ENCODE measurements around the gene PLA2G3. TPM values are rescaled to one million over a fixed set of nuclear protein-coding genes. Genes with fewer than 3 reads are reported as not detected.

Gene PLA2G3
- total and polyA plus RNA-seq, 2 of the 13 experiments (the other 11 are each of a cell fraction or from before 2014, with no cell fraction given), result 0.12 to 0.42 TPM

DNA sequence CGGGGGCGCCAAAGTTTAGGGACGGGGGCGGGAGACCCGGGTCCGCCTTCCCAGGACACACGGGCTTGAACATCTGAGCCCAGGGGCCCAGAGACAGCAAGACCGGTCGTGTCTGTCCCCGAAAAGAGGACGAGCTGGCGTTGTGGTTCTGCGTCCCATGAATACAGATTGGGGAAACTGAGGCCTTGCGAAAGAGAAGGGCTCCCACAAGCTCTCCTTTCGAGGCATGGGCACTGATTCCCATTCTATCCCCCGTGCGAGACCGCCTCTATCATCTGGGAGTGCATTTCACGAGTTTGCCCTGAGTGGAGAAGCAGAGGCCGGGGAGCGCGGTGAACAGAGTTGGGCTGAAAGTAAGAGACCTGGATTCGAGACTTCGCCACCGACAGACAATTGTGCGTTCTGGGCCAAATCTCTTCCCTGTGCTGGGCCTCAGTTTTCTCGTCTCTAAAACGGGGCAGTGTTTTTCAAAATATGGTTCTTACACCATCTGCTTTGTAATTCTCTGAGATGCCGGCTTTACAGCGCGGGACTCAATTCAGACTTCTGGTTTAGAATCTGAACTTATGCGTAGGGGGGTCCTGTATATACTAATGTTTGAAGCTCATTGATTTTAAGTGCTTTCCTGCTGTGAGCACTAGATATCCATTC lies 20.1 kb upstream of the PLA2G3 start (continued):
- TF ChIP-seq SMARCC2 (IDR thresholded peaks at IDR 0.05) (no peak), JARID2 (CRISPR knock-in tag; IDR thresholded peaks at IDR 0.05; ENCODE audit: insufficient replicate concordance) (no peak), ZNF343 (CRISPR knock-in tag; IDR thresholded peaks at IDR 0.05) (no peak), ZNF674 (CRISPR knock-in tag; IDR thresholded peaks at IDR 0.05; ENCODE audit: low read depth) (no peak), FOXO1 (CRISPR knock-in tag; IDR thresholded peaks at IDR 0.05) (no peak), GFI1 (CRISPR knock-in tag; IDR thresholded peaks at IDR 0.05; ENCODE audit: borderline replicate concordance) (0 out of 2 replicates have a peak, but pooled peaks have one; percentile 7), HNRNPH1 (optimal IDR thresholded peaks at IDR 0.05; ENCODE audit: low read depth, low read length) (no peak), HOXA5 (CRISPR knock-in tag; IDR thresholded peaks at IDR 0.05) (no peak), ZNF530 (CRISPR knock-in tag; IDR thresholded peaks at IDR 0.05; ENCODE audit: low read depth) (no peak), E2F2 (CRISPR knock-in tag; IDR thresholded peaks at IDR 0.05; ENCODE audit: borderline replicate concordance) (no peak), ZFX (CRISPR knock-in tag; IDR thresholded peaks at IDR 0.05; ENCODE audit: low read depth) (peak; percentile 65; the same call in 1 of the 2 replicates), HMG20A (CRISPR knock-in tag; IDR thresholded peaks at IDR 0.05; ENCODE audit: borderline replicate concordance) (no peak), NFE2L2 (IDR thresholded peaks at IDR 0.05; ENCODE audit: low read length) (no peak), MYC (CRISPR knock-in tag; IDR thresholded peaks at IDR 0.05; ENCODE audit: borderline replicate concordance) (no peak), MBNL3 (CRISPR knock-in tag; conservative IDR thresholded peaks at IDR 0.05) (no peak), ZSCAN21 (CRISPR knock-in tag; IDR thresholded peaks at IDR 0.05; ENCODE audit: borderline replicate concordance) (no peak), RNF2 (conservative IDR thresholded peaks at IDR 0.05; ENCODE audit: low read depth) (no peak), KLF16 (CRISPR knock-in tag; IDR thresholded peaks at IDR 0.05) (no peak), ZNF354B (CRISPR knock-in tag; IDR thresholded peaks at IDR 0.05) (no peak), TFDP1 (CRISPR knock-in tag; IDR thresholded peaks at IDR 0.05; ENCODE audit: borderline replicate concordance) (no peak), PCBP2 (optimal IDR thresholded peaks at IDR 0.05; ENCODE audit: low read depth, low read length, poor library complexity, severe bottlenecking) (no peak), MEF2D (CRISPR knock-in tag; IDR thresholded peaks at IDR 0.05) (0 out of 2 replicates have a peak, but pooled peaks have one; percentile 8), ZNF292 (CRISPR knock-in tag; IDR thresholded peaks at IDR 0.05; ENCODE audit: borderline replicate concordance, low read depth) (no peak)
- TF ChIP-seq, protein P1, sequence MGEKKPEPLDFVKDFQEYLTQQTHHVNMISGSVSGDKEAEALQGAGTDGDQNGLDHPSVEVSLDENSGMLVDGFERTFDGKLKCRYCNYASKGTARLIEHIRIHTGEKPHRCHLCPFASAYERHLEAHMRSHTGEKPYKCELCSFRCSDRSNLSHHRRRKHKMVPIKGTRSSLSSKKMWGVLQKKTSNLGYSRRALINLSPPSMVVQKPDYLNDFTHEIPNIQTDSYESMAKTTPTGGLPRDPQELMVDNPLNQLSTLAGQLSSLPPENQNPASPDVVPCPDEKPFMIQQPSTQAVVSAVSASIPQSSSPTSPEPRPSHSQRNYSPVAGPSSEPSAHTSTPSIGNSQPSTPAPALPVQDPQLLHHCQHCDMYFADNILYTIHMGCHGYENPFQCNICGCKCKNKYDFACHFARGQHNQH (CRISPR knock-in tag; IDR thresholded peaks at IDR 0.05), result no peak
- TF ChIP-seq, protein P2, sequence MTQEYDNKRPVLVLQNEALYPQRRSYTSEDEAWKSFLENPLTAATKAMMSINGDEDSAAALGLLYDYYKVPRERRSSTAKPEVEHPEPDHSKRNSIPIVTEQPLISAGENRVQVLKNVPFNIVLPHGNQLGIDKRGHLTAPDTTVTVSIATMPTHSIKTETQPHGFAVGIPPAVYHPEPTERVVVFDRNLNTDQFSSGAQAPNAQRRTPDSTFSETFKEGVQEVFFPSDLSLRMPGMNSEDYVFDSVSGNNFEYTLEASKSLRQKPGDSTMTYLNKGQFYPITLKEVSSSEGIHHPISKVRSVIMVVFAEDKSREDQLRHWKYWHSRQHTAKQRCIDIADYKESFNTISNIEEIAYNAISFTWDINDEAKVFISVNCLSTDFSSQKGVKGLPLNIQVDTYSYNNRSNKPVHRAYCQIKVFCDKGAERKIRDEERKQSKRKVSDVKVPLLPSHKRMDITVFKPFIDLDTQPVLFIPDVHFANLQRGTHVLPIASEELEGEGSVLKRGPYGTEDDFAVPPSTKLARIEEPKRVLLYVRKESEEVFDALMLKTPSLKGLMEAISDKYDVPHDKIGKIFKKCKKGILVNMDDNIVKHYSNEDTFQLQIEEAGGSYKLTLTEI (CRISPR knock-in tag; conservative IDR thresholded peaks at IDR 0.05), result no peak
